H1 (cell line): ENCODE data around the gene FKBP10. TPM values are rescaled to one million over a fixed set of nuclear protein-coding genes. Genes with fewer than 3 reads are reported as not detected.

Experiments used
- ASH2L ChIP-seq: fragments of 200-600, 300-600 bp; sonication (generic); IDR thresholded peaks from one replicate; pipeline ENCODE4 v1.7.1; 2017; ENCODE audit warnings: low read length
- CHD2 ChIP-seq: IDR thresholded peaks from 2 replicates; pipeline ENCODE4 v1.6.1; 2012; ENCODE audit warnings: low read length, improper control_type of control experiment
- EGR1 ChIP-seq: IDR thresholded peaks from 2 replicates; pipeline ENCODE4 v1.6.1; 2011; ENCODE audit warnings: low read depth, low read length, borderline replicate concordance
- EP300 ChIP-seq, 2 experiments: IDR thresholded peaks; 1 replicate in 1 of 2; 2 replicates in 1 of 2; pipeline ENCODE4 v1.6.1; 2011 to 2012; ENCODE audit warnings: low read depth in 2 of 2, low read length in 2 of 2, mild to moderate bottlenecking in 2 of 2, borderline replicate concordance in 1 of 2, inconsistent platforms in 1 of 2, moderate library complexity in 1 of 2
- KDM4A ChIP-seq: IDR thresholded peaks from one replicate; pipeline ENCODE4 v1.7.1; 2012; ENCODE audit warnings: low read depth, mild to moderate bottlenecking, moderate library complexity, low read length, inconsistent platforms; ENCODE audit not compliant: severe bottlenecking
- RAD21 ChIP-seq, 2 experiments: IDR thresholded peaks in 1 of 2; conservative IDR thresholded peaks in 1 of 2; 2 replicates each; pipeline ENCODE4 v1.6.1; 2011; ENCODE audit warnings: low read depth in 2 of 2, low read length in 2 of 2, improper control_type of control experiment in 1 of 2, inconsistent platforms in 1 of 2, mild to moderate bottlenecking in 1 of 2, moderate library complexity in 1 of 2
- RBBP5 ChIP-seq: IDR thresholded peaks from 2 replicates; pipeline ENCODE4 v1.7.1; 2012; ENCODE audit warnings: low read depth, mild to moderate bottlenecking, inconsistent platforms, low read length, moderate library complexity, borderline replicate concordance
- SP1 ChIP-seq: IDR thresholded peaks from 2 replicates; pipeline ENCODE4 v1.6.1; 2011; ENCODE audit warnings: low read depth, low read length
- TCF12 ChIP-seq: IDR thresholded peaks from 2 replicates; pipeline ENCODE4 v1.6.1; 2011; ENCODE audit warnings: low read depth, mild to moderate bottlenecking, low read length
- YY1 ChIP-seq: IDR thresholded peaks from 2 replicates; pipeline ENCODE4 v1.6.1; 2011; ENCODE audit warnings: low read depth, mild to moderate bottlenecking, low read length
- polyA plus RNA-seq, 7 experiments: library from polyadenylated mRNA; depleted of rRNA in 3 of 7; stranded (reverse) in 5 of 7; unstranded in 2 of 7; fragments of >200 nt in 5 of 7; fragments of 200-250 nt in 2 of 7; gene quantifications; 1 replicate in 5 of 7; 2 replicates in 1 of 7; 4 replicates in 1 of 7; pipeline versions ENCODE4 v1.2.1 to v1.2.3, GENCODE V29; 2011 to 2013; ENCODE audit warnings: missing spikeins in 2 of 7, mixed read lengths in 2 of 7
- total RNA-seq: library from RNA; stranded (reverse); fragmentation: NEBNext Ultra II Directional; extraction: Animal tissue kit (Norgen Biotek cat#: 25700); gene quantifications from 2 replicates; pipeline ENCODE4 v1.2.1, GENCODE V29; 2021

Gene FKBP10
- total and polyA plus RNA-seq, 2 of the 8 experiments (the other 6 are each of a cell fraction or from before 2014, with no cell fraction given): 173 to 283 TPM

GRCh38 chr17:41793784-41794539 lies 18.8 kb upstream of the FKBP10 start (continued):
- TF ChIP-seq TCF12: 0 out of 2 replicates have a peak, but pooled peaks have one; percentile 50
- TF ChIP-seq EGR1: peak; percentile 89; the same call in 1 of the 2 replicates
- TF ChIP-seq RBBP5: peak; percentile 24; the same call in 1 of the 2 replicates
- peak; percentile 23 to 42; a peak in 2 of 4 replicates for TF ChIP-seq RAD21 (IDR thresholded peaks at IDR 0.05 in 1 of 2, conservative IDR thresholded peaks at IDR 0.05 in 1 of 2; ENCODE audit: low read depth in 2 of 2, low read length in 2 of 2)
- TF ChIP-seq KDM4A: peak; percentile 9
- TF ChIP-seq SP1: peak; percentile 54; the same call in 1 of the 2 replicates
- no peak for TF ChIP-seq YY1
- peak; percentile 44; the same call in 1 of the 2 replicates for TF ChIP-seq CHD2
- peak; percentile 42 for TF ChIP-seq ASH2L
- peak in 1 of 2 experiments; percentile 43; a peak in 1 of 3 replicates for TF ChIP-seq EP300 (IDR thresholded peaks at IDR 0.05; ENCODE audit: borderline replicate concordance in 1 of 2, low read depth in 2 of 2, low read length in 2 of 2)
